ENCODE measurements around the gene TGFB3.
"Not testable (repeated sequence)": the region's sequence is repeated elsewhere in the genome, so short reads cannot be mapped to it uniquely, and the experiment has no call there.

The TGFB3 gene

GRCh38 chr14:75961662-75962061 lies 20.1 kb downstream of the TGFB3 start:
- no peak for DNase-seq (ENCODE audit: low read depth in 4 of 4, low spot score in 1 of 4)

GRCh38 chr14:75960231-75960630 lies 21.6 kb downstream of the TGFB3 start:
- DNase-seq (ENCODE audit: low read depth in 4 of 4, low spot score in 1 of 4), result no peak

GRCh38 chr14:75959031-75959430 lies 22.8 kb downstream of the TGFB3 start:
- DNase-seq (ENCODE audit: low read depth in 4 of 4, low spot score in 1 of 4), result no peak

GRCh38 chr14:75952489-75952888 lies 29.3 kb downstream of the TGFB3 start:
- no peak for DNase-seq (ENCODE audit: low read depth in 4 of 4, low spot score in 1 of 4)

GRCh38 chr14:75946785-75947184 lies 35.0 kb downstream of the TGFB3 start:
- no peak for DNase-seq (ENCODE audit: low read depth in 4 of 4, low spot score in 1 of 4)

GRCh38 chr14:75944607-75945241 lies 37.1 kb downstream of the TGFB3 start:
- DNase-seq (ENCODE audit: low read depth in 4 of 4, low spot score in 1 of 4), result no peak

GRCh38 chr14:75941030-75941429 lies 40.8 kb downstream of the TGFB3 start:
- no peak for DNase-seq (ENCODE audit: low read depth in 4 of 4, low spot score in 1 of 4)

GRCh38 chr14:75939200-75939599 lies 42.6 kb downstream of the TGFB3 start:
- DNase-seq (ENCODE audit: low read depth in 4 of 4, low spot score in 1 of 4), result no peak

- no peak for DNase-seq (ENCODE audit: low read depth in 4 of 4, low spot score in 1 of 4)
These were observed 46.7 kb downstream of the TGFB3 start for GRCh38 chr14:75934998-75935628.

- DNase-seq (ENCODE audit: low read depth in 4 of 4, low spot score in 1 of 4), result no peak
These were observed 48.0 kb downstream of the TGFB3 start for GRCh38 chr14:75933712-75934296.

GRCh38 chr14:75928690-75929181 lies 53.1 kb downstream of the TGFB3 start:
- DNase-seq (ENCODE audit: low read depth in 4 of 4, low spot score in 1 of 4), result no peak

GRCh38 chr14:75927564-75928087 lies 54.2 kb downstream of the TGFB3 start:
- no peak for DNase-seq (ENCODE audit: low read depth in 4 of 4, low spot score in 1 of 4)

- DNase-seq (ENCODE audit: low read depth in 4 of 4, low spot score in 1 of 4), result no peak
These were observed 55.2 kb downstream of the TGFB3 start for GRCh38 chr14:75926431-75927115.

- DNase-seq (ENCODE audit: low read depth in 4 of 4, low spot score in 1 of 4), result not testable (repeated sequence)
These were observed 56.5 kb downstream of the TGFB3 start for GRCh38 chr14:75925141-75925840.

GRCh38 chr14:75920421-75920820 lies 61.4 kb downstream of the TGFB3 start:
- not testable (repeated sequence) for DNase-seq (ENCODE audit: low read depth in 4 of 4, low spot score in 1 of 4)

- DNase-seq (ENCODE audit: low read depth in 4 of 4, low spot score in 1 of 4), result no peak
These were observed 63.9 kb downstream of the TGFB3 start for GRCh38 chr14:75917946-75918335.

- no peak for DNase-seq (ENCODE audit: low read depth in 4 of 4, low spot score in 1 of 4)
These were observed 64.4 kb downstream of the TGFB3 start for GRCh38 chr14:75917322-75917945.

- no peak for DNase-seq (ENCODE audit: low read depth in 4 of 4, low spot score in 1 of 4)
These were observed 66.8 kb downstream of the TGFB3 start for GRCh38 chr14:75915045-75915444.

GRCh38 chr14:75913183-75913582 lies 68.6 kb downstream of the TGFB3 start:
- DNase-seq (ENCODE audit: low read depth in 4 of 4, low spot score in 1 of 4), result no peak

- no peak for DNase-seq (ENCODE audit: low read depth in 4 of 4, low spot score in 1 of 4)
These were observed 69.9 kb downstream of the TGFB3 start for GRCh38 chr14:75911883-75912282.

GRCh38 chr14:75910048-75910447 lies 71.7 kb downstream of the TGFB3 start:
- no peak for DNase-seq (ENCODE audit: low read depth in 4 of 4, low spot score in 1 of 4)
